Measurements from ENCODE around the gene PRKRA.
"Not testable (repeated sequence)": the region's sequence is repeated elsewhere in the genome, so short reads cannot be mapped to it uniquely, and the experiment has no call there.

The PRKRA gene

GRCh38 chr2:178450774-178451525 lies at the start of gene PRKRA, which contains the start of gene PJVK:
PRKRA (minus strand) TSS chr2:178451175; CDS start chr2:178451030, 145 bp downstream.
PJVK (plus strand) TSS chr2:178451378; CDS start chr2:178453410, 2,032 bp downstream.
- DNase-seq: peak; percentile 76 to 95 (median 88)

DNA sequence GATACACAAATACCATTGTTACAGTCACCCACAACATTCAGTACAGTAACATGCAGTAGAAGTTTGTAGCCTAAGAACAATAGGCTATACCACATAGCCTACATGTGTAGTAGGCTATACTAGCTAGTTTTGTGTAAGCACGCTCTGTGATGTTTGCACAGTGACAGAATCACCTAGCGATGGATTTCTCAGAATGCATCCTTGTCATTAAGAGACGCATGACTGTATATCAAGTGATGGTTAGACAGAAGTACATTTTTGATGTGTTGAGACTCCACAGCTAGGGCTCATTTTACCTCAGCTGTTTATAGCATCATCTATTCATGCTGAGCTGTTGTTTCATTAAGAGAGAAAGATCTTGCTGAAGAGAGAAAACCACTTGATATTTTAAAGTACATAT lies 48.7 kb upstream of the PRKRA start:
- no peak for DNase-seq

DNA sequence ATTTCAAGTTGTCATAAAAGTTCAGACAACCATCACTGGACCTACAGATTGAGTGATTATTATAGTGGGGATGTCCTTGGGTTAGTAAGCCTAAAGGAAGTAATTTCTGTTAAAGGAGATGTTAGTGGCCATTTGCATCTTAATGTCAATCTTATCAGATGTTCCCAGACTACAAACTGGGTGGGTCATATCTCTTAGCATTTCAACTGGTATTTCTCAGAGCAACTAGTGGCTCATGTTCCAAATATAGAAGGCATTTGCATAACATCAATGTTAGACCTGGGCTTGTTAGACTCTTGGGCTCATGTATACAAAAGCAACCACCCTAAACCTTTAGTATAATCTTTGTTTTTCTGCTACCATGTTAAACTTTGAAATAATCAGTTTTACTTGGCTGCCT lies 47.2 kb upstream of the PRKRA start:
- DNase-seq: no peak

DNA sequence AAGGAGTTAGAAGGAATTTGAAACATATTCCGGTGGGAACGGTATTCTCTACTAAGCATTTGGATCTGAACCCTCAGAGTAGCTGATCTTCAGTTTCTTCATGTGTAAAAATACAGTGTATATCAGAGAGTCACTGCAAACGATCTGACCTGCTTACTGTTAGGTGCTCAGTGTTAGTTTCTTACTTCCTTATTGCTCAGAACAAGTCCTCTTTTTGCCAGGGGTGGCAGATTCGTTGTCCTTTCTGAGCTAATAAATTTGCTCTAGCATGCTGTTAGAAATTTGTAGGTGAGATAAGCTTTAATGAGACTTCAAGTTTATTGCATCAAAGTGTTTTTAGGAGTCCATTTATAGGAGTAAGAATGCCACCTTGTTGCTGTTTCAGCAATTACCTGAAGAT lies 45.1 kb upstream of the PRKRA start:
- no peak for DNase-seq

DNA sequence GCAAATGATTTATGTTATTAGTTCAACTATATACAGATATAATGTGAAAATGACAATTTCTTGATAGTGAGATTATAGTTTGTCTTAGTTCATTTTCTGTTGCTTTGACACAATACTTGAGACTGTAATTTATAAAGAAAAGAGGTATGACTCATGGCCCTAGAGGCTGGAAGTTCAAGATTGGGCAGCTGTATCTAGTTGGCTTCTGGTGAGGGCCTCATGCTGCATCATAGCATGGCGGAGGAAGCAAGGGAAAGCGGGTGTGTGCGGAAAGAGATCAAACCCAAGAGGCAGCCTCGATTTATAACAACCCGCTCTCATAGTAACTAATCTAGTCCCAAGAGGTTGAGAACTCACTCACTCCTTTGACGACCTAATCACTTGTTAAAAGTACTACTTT lies 40.6 kb upstream of the PRKRA start:
- no peak for DNase-seq

DNA sequence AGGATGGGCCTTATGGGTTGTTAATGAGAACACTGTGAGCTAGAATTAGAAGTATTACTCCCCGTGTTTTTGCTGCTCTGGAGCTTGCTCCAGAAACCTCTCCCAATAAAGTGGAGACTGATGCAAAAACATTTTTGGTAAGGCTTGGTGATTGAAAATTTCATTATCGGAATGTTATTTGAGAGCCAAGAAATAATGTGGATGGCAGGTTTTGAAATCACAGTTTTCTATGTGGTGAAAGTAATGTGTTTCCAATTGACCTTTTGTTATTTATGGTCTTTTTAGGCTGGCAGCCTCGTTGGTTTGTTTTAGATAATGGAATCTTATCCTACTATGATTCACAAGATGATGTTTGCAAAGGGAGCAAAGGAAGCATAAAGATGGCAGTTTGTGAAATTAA lies 34.4 kb upstream of the PRKRA start:
- DNase-seq: no peak

DNA sequence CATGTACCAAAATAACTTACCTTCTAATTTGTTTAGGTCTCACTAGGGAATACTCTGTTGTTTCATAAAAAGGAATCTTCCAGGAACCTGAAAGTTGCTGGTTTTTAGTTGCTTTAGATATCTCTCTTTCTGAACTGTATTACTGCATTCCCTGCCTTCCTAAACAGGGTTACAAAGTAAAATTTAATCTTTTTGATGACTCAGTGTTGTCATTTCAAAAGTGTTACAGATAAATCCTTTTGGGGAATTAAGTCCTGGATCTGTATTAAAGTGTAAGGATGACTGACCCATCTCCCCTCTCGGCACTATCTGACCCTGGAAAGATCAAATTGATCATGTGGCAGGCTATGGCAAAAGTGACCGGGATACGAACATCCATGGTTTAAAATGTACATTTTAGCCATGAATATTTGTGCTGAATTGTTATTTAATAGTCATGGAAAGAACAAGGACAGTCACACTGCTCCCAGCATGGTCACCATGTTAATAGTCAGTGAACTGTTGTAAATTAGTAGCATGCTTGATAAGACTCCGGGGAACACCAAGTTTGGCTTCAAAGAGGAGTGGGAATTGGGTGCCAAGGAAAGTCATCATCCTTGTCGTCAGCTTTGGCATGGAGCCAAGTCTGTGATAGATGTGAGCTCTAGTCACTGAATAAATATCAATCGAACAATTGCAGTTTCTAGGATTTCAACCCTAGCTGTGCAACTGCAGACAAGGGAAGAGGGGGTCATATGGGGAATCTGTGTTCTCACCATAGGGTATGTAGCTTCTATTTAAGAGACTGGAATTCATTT lies 33.5 kb upstream of the PRKRA start:
- DNase-seq: no peak

- no peak for DNase-seq
Measured at GRCh38 chr2:178482437-178482836, 31.5 kb upstream of the PRKRA start.

- peak; percentile 8 to 37 (median 31) for DNase-seq
Measured at GRCh38 chr2:178480227-178481181, 29.5 kb upstream of the PRKRA start, which contains the start of gene PLEKHA3. PLEKHA3 (plus strand) TSS chr2:178480457; CDS start chr2:178480870, 413 bp downstream.

GRCh38 chr2:178479758-178480226 lies 28.8 kb upstream of the PRKRA start:
- DNase-seq: no peak

GRCh38 chr2:178479275-178479616 lies 28.3 kb upstream of the PRKRA start:
- DNase-seq: no peak

GRCh38 chr2:178478439-178479274 lies 27.7 kb upstream of the PRKRA start, which contains the start of gene FKBP7:
FKBP7 (minus strand) TSS chr2:178478600; CDS start chr2:178478499, 101 bp downstream.
- peak; percentile 48 to 81 (median 61) for DNase-seq

DNA sequence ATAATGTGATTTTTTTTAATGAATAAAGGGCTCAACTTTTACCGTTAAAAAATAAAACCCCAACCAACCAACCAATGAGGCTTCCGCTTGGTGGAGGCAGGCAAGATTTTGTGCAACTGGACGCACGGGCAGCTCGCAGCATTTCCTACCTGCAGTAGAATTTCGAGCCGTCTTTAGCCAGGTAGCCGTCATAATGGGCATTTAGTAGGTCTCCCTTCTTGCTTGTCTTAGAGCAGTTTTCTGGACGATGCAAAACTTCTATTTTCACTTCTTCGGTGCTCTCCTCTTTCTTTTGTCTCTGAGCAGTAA lies 27.1 kb upstream of the PRKRA start:
- DNase-seq: no peak

DNA sequence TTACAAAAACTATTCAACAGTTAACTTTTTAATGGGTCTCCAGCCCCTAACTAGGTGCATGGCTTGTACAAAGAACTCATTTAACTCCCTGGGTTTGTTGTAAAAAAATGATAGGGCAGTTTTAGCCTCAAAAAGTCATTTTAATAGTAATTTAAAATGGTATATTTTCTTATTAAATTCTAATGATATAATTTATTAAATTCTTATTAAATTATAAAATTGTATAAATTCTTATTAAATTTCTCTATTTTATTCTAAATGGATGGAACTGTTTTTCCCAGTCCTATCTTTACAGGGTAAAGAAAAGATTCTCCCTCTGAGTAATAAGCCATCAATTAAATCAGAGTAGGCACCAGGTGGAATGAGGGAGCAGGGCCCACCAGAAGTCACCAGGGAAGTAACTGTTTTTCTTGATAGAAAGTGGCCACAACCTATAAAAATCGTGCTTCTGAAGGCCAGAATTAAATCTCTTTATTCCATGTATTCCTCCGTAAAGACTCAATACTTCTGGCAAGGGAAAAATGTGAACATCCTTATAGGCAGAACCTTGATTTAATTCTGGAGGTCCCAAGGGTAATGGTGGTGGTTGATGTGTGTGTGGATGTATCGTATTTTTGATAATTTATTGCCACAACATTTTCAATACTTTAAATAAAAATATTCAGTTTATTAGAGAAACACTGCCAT lies 26.6 kb upstream of the PRKRA start:
- DNase-seq: no peak

- DNase-seq: no peak
Measured at GRCh38 chr2:178476477-178476876, 25.5 kb upstream of the PRKRA start.

- DNase-seq: no peak
Measured at GRCh38 chr2:178474560-178474959, 23.6 kb upstream of the PRKRA start.

GRCh38 chr2:178473931-178474330 lies 23.0 kb upstream of the PRKRA start:
- no peak for DNase-seq

DNA sequence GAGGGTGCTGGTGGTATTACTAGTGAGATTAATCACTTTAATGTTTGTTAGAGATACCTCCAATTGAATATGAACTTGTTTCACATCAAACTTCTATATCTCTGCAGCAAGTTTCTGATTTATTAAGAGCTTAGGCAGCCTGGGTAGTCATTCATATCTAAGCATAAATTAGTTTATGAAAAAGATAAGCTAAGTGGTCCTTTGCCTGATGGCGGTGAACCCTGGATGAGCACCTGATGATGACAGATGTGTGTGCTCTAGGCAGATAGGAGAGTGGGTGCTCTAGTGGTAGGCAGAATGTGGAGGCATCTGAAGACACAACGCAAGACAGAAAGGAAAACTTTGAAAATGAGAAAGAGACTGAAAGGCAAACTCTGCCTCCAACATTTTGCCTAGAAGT lies 22.4 kb upstream of the PRKRA start:
- no peak for DNase-seq

GRCh38 chr2:178471313-178471712 lies 20.3 kb upstream of the PRKRA start:
- DNase-seq: not testable (repeated sequence)

- DNase-seq: no peak
Measured at GRCh38 chr2:178469219-178469849, 18.4 kb upstream of the PRKRA start.

DNA sequence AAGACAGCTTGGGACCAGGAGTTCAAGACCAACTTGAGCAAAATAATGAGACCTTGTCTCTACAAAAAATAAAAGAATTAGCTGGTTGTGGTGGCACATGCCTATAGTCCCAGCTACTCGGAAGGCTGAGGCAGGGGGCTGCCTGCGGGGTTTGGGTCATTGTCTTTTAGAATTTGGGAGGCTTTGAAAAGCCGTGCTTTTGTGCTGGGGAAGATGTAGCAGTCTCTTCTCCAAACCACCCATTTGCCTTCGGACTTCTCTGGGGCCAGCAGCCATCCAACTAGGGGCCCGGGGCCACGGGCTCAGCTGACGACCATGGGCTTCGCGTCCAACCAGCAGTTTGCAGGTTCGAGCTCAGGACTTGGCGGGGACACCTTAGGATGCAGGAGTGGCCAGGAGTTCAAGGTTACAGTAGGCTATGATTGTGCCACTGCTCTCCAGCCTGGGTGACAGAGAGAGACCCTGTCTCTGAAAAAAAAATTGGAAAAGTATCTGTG lies 6.5 kb upstream of the PRKRA start:
- no peak for DNase-seq

All from activated naive CD4-positive, alpha-beta T cell (primary cell).